GM21390 (cell line): ENCODE data around the gene SLC39A3.

Experiments used
- ATAC-seq: cut with Tn5 transposase; IDR thresholded peaks from one replicate; pipeline ENCODE4 v1.9.1; 2021; ENCODE audit not compliant: unreplicated experiment

Gene SLC39A3

DNA sequence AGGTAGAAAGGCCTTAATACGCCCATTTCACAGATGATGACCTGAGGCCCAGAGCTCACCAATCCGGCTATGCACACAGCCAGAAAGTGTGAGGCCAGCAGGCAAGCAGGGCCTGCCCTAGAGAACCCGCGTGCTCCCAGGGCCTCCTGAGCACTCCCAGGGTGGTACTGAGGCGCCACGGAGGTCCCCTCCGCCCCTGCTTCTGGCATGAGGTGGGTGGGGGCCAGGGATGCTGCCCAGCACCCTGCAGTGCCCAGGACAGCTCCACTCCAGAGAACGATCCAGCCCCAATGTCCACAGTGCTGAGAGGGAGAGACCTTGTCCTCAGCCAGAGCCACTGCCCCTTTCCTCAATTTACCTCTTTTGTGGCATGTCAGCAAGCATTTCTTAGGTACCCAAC, 29.4 kb upstream of the SLC39A3 start:
- no peak for ATAC-seq

GRCh38 chr19:2768365-2769132, 28.7 kb upstream of the SLC39A3 start:
- no peak for ATAC-seq

- no peak for ATAC-seq
Observed at GRCh38 chr19:2767688-2768087, 27.9 kb upstream of the SLC39A3 start.

DNA sequence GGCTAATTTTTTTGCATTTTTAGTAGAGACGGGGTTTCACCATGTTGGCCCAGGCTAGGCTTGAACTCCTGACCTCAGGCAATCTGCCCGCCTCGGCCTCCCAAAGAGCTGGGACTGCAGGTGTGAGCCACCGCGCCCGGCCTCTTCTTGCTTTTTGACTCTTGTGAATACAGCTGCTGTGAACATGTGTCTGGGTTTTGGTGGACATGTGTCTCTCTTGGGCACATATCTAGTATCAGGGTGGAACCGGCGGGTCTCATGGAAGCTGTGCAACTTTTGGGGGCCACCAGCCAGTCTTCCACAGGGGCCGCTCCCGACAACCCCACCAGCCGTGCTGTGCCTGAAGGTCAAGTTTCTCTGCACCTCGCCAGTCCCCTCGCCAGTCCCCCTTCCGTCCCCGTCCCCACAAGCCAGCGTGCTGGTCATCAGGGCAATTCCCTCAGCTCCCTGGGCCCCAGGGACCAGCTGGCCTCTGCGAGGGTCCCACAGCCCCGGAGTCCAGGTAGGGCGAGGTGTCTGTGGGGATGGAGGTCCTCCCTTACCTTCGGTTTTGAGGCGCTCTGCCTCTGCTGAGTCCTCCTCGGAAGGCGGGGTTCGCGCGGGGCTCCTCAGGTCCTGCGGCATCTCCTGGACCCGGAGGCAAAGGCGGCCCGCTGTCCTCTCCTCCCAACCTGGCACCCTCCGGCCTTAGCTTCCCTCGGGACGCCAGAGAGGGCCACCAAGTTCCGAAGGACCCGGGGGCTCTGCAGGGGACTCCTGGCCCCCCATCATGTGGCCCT, 27.0 kb upstream of the SLC39A3 start:
- ATAC-seq, result no peak

GRCh38 chr19:2765376-2765775, 25.6 kb upstream of the SLC39A3 start:
- no peak for ATAC-seq

- ATAC-seq, result no peak
Observed at GRCh38 chr19:2764945-2765344, 25.1 kb upstream of the SLC39A3 start.

- no peak for ATAC-seq
Observed at GRCh38 chr19:2763687-2764086, 23.9 kb upstream of the SLC39A3 start.

- no peak for ATAC-seq
Observed at GRCh38 chr19:2762783-2763496, 23.1 kb upstream of the SLC39A3 start.

DNA sequence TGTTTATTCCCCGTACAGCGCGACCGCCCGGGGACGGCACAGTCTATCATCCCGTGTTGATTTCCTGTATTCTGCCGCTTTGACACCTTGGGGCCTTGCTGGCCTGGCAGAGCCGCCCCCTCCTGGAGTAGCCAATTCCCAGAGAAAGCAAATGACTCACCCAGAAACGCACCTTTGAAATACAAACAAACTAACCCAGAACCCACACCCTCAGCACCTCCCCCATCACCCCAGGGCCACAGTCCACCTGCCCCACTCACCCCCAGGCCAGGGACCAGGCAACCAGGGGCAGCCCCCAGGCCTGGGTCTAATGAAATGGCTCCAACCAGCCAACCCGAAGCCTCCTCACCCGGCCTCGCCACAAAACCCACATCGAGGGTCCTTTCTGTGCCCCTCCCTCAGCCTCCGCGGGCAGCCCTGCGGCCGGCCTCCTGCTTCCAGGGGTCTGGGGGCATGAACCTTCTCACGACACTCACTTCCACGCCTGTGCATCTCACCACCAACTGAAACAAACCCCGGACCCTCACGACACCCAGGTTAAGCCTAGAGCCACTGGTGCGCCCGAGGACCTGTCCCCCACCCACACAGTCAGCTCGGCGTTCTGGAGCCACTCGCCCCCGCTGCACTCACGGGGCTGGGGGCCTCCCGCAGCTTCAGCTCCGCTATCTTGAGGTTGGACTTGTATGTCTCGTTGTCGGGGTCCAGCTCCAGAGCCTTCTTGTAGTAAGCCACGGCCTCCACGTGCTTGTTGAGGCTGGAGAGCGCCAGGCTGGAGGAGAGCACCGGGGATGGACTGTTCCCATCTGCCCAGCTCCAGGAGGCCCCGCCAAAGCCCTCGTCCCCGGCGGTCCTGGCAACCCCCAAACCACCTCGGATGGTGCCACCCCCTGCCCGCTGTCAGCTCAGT, 22.3 kb upstream of the SLC39A3 start:
- no peak for ATAC-seq

DNA sequence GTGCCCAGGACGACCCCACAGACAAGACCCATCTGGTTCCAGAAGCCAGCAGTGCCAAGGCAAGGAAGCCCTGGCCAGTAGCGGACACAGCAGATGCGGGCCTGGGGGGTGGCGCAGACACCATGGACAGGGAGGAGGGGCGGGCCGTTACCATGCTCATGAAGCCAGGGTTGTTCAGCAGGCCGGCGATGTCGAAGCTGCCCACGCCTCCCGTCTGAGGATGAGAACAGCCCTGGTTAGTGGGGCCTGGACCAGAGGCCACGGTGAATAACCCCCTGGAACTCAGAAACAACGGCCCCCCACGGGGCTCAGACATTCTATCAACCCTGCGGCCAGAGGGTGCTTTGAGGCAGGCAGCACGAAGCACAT, 21.5 kb upstream of the SLC39A3 start:
- no peak for ATAC-seq

- no peak for ATAC-seq
Observed at GRCh38 chr19:2759965-2760364, 20.1 kb upstream of the SLC39A3 start.

DNA sequence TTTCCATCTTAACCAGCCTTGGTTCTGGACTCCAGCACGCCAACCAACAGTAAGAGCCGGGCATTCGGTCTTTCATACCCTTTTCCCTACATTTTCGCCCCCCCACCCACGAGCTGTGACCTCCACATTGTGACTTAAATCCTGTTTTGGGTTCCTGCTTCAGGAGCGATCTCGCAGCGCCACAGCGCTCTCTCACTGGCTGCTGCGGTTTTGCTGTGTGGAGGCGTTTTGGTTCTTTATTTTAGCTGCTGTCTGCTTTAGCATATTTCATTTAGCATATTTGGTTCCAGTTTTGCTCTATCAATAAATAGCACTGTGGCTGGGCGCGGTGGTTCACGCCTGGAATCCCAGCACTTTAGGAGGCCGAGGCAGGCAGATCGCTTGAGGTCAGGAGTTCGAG, 19.5 kb upstream of the SLC39A3 start:
- ATAC-seq, result no peak

GRCh38 chr19:2758601-2759313, 18.9 kb upstream of the SLC39A3 start:
- ATAC-seq, result no peak

DNA sequence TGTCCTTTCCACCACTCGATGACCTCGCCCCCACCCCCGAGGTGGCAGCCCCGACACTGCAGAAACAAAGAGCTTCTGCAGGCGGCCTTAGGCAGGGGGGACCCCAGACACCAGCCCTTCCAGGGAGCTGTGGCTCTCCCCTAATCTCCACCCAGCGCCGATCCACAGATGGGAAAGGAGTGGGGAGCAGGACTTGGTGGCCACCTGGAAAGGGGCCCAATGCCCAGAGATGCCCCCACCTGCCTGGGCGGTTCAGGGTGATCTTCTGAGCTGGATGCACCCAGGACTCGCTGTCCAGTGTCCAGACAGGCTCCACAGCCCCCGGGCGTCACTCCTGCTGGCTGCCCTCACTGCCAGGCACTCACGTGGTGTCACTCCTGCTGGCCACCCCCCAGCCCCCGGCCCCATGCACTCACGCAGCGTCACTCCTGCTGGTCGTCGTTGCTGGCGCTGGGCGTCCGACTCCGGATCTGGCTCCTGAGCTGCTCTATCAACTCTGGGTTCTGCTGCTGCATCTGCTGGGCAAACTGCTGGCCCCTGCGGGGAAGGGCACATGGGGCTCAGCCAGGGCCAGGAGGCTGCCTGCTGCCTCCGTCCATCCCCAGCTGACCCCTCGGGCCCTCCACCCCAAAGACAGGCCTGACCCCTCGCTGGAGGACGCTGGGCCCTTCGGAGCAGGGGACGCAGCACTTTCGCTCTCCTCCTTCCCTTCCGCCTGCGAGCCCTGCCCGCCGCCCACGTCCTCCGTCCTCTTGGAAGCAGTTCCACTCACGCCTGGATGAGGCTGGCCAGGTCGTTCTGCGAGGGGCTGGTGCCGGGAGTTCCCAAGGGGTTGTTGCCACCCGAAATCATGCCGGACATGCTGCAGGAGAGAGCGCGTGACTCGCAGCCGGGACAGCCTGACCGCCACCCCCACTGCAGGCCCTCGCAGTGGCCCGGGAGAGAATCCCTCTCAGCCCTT, 17.4 kb upstream of the SLC39A3 start:
- no peak for ATAC-seq

DNA sequence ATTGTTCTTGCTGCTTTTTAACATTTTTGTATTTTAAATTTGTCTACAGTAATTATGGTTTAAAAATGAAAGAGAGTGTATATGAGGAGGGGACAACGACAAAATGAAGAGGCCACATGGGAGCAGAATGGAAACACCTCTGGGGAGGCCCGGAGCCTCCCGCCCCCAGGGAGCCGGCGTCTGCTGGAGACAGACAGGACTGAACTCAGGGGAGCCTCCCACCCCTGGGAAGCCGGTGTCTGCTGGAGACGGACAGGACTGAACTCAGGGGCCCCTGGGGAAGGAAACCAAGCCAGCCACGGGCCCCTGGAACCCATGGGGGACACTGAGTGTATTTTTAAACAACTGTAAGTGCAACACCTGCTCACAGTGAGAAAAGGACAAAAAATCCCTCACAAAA, 16.7 kb upstream of the SLC39A3 start:
- no peak for ATAC-seq

DNA sequence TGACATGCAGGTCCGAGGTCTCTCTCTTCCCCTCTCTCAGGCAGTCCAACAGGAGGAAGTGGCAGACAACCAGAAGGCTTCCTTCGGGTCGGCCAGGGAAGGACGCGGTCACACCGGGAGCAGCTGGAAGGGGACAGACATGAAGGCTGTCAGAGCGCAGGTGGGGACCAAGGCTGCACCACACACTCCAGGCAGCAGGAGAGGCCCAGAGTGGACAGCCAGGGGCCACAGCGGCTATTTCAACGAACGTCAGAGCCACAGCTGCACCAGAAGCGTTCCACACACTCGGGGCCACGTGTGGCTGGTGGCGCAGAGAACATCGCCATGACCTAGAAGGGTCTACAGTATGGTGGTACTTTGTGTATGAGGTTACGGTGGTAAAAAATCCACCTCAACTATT, 16.0 kb upstream of the SLC39A3 start:
- ATAC-seq, result no peak

- ATAC-seq, result no peak
Observed at GRCh38 chr19:2755448-2755705, 15.6 kb upstream of the SLC39A3 start.

GRCh38 chr19:2754659-2755447, 15.0 kb upstream of the SLC39A3 start:
- no peak for ATAC-seq

- ATAC-seq, result no peak
Observed at GRCh38 chr19:2751438-2751830, 11.6 kb upstream of the SLC39A3 start.
